WERI-Rb-1 (cell line): ENCODE data around the gene NPTX1.

Experiments used
- DNase-seq: peaks from one replicate; pipeline ENCODE4 v3.0.0-alpha.2; 2020
- H3K27ac ChIP-seq: fragments of 250-450 bp; sonication (Bioruptor Pico); 2 replicates; pipeline ENCODE4 v1.5.1; 2020; ENCODE audit warnings: mild to moderate bottlenecking, moderate library complexity
- H3K27me3 ChIP-seq: fragments of 250-450 bp; sonication (Bioruptor Pico); 2 replicates; pipeline ENCODE4 v1.5.1; 2021; ENCODE audit warnings: mild to moderate bottlenecking, low read depth, moderate library complexity; ENCODE audit not compliant: insufficient read depth, severe bottlenecking
- H3K36me3 ChIP-seq: fragments of 250-450 bp; sonication (Bioruptor Pico); 2 replicates; pipeline ENCODE4 v1.5.1; 2020; ENCODE audit warnings: mild to moderate bottlenecking, moderate library complexity
- H3K4me3 ChIP-seq: 2 replicates; pipeline ENCODE4 v1.5.1; 2011; ENCODE audit warnings: low read depth, mild to moderate bottlenecking, control low read depth, low read length
- H3K9me3 ChIP-seq: fragments of 250-450 bp; sonication (Bioruptor Pico); 2 replicates; pipeline ENCODE4 v1.5.1; 2021; ENCODE audit warnings: mild to moderate bottlenecking, moderate library complexity; ENCODE audit not compliant: severe bottlenecking
- TF ChIP-seq, protein P1 (sequence below): IDR thresholded peaks from 2 replicates; pipeline ENCODE4 v1.5.1; 2011; ENCODE audit warnings: low read depth, mild to moderate bottlenecking, control low read depth, inconsistent platforms, low read length

The NPTX1 gene

DNA sequence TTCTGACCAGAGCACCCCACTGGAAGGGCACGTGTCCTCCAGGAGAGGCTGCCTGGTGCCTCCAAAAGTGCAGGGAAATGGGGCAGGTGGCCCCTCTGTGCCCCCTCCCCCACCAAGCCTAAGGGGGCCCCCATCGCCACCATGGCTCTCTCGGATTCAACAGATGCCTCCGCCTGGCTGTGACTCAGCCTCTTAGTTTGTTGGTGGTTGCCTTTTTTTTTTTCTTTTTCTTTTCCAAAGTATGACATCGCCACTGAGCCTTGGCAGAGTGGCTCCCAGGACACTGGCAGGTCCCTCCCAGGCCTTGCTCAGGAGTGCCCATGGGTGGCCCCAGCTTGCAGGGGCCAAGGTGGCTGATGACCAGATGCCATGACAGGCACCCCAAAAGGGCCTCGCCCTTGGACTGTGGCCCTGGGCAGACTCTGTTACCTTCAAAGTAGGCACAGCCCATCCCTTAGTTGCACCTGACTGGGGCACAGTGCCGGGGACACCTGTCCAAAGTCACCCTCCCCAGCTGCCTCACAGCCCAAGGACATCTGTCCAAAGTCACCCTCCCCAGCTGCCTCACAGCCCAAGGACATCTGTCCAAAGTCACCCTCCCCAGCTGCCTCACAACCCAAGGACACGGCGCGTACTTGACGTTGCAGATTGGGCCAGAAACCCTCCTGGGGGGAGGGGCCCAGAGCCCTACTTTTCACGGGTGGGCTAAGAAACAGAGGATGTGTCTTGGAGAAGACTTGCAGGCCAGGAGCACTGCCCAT, 29.6 kb downstream of the NPTX1 start:
- H3K9me3 ChIP-seq: no peaks in the 10 kb centered on the region
- no peaks in the 10 kb centered on the region for H3K27me3 ChIP-seq
- no peak overlapping the region for H3K4me3 ChIP-seq
- H3K27ac ChIP-seq: peak overlapping the region; percentile 65
- DNase-seq: no peak
- H3K36me3 ChIP-seq: no peaks in the 10 kb centered on the region
- TF ChIP-seq, protein P1, sequence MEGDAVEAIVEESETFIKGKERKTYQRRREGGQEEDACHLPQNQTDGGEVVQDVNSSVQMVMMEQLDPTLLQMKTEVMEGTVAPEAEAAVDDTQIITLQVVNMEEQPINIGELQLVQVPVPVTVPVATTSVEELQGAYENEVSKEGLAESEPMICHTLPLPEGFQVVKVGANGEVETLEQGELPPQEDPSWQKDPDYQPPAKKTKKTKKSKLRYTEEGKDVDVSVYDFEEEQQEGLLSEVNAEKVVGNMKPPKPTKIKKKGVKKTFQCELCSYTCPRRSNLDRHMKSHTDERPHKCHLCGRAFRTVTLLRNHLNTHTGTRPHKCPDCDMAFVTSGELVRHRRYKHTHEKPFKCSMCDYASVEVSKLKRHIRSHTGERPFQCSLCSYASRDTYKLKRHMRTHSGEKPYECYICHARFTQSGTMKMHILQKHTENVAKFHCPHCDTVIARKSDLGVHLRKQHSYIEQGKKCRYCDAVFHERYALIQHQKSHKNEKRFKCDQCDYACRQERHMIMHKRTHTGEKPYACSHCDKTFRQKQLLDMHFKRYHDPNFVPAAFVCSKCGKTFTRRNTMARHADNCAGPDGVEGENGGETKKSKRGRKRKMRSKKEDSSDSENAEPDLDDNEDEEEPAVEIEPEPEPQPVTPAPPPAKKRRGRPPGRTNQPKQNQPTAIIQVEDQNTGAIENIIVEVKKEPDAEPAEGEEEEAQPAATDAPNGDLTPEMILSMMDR: no peak

DNA sequence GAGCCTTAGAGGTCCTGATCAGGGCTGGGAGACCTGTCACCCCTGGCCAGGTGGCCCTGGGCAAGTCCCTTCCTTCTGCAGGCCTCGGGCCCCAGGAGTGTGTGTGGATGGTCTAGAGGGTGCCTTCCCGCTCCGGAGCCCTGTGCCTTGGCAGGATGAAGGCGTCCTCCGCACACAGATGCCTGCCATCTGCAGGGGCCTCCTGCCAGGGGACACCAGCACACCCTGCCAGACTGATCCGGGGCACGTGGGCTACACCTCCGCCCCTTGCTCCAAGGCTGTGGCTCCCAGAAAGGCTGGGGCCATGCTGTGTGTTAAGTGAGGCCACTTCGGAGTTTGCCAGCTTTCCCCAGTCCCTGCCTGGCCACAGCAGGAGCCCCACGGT, 30.7 kb downstream of the NPTX1 start:
- Histone ChIP-seq H3K9me3 (no peaks in the 10 kb centered on the region), H3K4me3 (no peak overlapping the region), H3K36me3 (no peaks in the 10 kb centered on the region), H3K27me3 (no peaks in the 10 kb centered on the region), H3K27ac (peak overlapping the region; percentile 50)
- TF ChIP-seq, protein P1: no peak
- no peak for DNase-seq

DNA sequence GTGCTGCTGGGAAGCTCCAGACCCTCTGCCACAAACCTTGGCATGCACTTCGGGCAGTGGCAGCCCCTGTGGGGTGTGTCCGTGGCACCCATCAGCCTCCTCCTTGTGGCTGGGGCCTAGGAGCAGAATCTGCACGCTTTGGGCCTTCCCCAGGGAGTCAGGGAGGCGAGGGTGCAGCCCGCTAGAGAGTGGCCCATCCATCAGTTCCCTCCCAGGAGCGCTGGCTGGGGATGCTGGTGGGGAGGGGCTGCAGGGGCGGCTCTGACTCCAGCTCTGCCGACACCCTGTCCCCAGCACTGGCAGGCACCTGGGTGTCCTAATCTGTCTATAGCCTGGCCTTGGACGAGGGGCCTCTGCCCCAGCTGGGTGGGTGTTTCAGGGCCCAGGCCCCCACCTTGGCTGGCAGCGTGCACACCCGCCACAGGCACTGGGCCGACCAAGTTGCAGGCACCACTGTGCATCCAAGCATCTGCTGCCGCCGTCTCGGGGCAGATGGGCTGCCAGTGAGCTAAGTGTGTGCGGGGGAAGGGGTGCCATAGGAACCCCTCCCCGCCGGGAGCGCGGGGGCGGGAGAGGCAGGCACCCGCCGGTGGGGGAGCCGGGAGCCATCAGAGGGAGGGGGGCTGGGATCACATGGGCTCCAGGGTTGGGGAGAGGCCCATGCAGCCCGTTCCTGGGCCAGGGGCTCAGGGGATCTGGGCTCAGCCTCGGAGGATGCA, 31.2 kb downstream of the NPTX1 start:
- Histone ChIP-seq H3K27me3 (no peaks in the 10 kb centered on the region), H3K9me3 (no peaks in the 10 kb centered on the region), H3K36me3 (no peaks in the 10 kb centered on the region), H3K4me3 (no peak overlapping the region), H3K27ac (peak overlapping the region; percentile 50)
- TF ChIP-seq, protein P1: no peak
- DNase-seq: peak; percentile 81

DNA sequence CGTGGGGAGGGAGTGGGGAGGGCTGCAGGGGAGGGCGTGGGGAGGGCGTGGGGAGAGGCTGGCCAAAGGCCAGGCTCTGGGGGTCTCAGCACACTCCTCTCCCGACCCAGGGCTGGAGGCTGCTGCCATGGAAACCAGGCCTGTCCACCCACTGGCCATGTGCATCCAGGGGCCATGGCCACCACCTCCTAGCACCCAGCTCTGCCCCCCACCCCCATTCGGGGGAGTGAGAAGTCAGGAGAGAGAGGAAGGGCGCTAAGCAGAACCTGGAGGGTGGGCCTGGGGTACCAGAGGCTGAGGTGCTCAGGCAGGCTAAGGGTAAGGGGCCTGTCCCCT, 31.8 kb downstream of the NPTX1 start:
- DNase-seq: no peak
- H3K4me3 ChIP-seq: no peak overlapping the region
- no peaks in the 10 kb centered on the region for H3K9me3 ChIP-seq
- H3K36me3 ChIP-seq: no peaks in the 10 kb centered on the region
- no peaks in the 10 kb centered on the region for H3K27me3 ChIP-seq
- peak overlapping the region; percentile 50 for H3K27ac ChIP-seq
- TF ChIP-seq, protein P1: no peak

DNA sequence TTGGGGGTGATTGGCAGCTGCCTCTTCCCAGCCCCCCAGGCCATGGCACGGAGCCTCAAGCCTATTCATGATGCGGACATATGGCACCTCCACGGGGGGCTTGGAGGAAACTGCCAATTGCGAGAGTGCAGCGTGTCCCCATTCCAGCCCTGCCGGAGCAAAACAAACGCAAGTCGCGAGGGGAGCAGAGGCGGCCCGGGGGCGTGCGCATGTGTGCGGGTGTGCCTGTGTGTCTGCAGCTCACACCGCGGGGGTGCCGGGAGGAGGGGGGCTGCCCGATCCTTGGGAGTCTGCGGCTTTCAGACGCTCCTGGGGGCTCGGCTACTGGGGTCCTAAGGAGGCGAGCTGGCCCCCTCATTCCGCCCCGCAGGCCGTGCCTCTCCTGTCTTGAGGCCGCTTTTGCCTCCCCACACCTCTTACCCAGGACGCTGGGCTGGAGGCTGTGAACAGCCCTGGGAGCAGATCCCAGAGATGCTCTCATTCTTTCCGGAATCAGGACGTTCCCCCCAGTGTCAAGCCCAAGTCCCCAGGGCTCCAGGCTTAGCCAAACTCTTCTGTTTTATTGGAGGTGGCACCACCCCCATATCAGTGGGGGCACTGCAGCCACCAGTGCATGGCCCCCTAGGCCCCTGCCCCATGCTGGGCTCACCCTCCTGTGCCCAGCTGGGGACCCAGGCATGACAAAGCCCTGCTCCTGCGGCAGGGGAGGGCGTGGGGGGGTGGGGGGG, 32.3 kb downstream of the NPTX1 start:
- Histone ChIP-seq H3K4me3 (peak overlapping the region; percentile 34), H3K27me3 (no peaks in the 10 kb centered on the region)

More for the DNA sequence above, 32.3 kb downstream of the NPTX1 start:
- TF ChIP-seq, protein P1: no peak
- peak; percentile 92 for DNase-seq
- H3K27ac ChIP-seq: peak overlapping the region; percentile 77
- H3K36me3 ChIP-seq: no peaks in the 10 kb centered on the region
- H3K9me3 ChIP-seq: no peaks in the 10 kb centered on the region
